ENCODE results near the gene C22orf39.

- TF ChIP-seq CTCF (IDR thresholded peaks at IDR 0.05; ENCODE audit: low read length) = no peak
- no peak for TF ChIP-seq EZH2 (optimal IDR thresholded peaks at IDR 0.05; ENCODE audit: low read depth, low read length)
- no peak for TF ChIP-seq EZH2phosphoT487 (IDR thresholded peaks at IDR 0.05; ENCODE audit: low read length)
These were observed 12.5 kb upstream of the C22orf39 start for GRCh38 chr22:19460036-19460435.
